T-helper 2 cell treated with Interferon-gamma antibody and Interleukin-4, amounts not matched to agents 100 ng/mL and 5 ng/mL, for 36 hours (primary cell): Measurements from ENCODE around the gene C5orf15. TPM values are rescaled to one million over a fixed set of nuclear protein-coding genes. Genes with fewer than 3 reads are reported as not detected.

Experiments
- intact Hi-C: fragments of 100-400 bp; cut with micrococcal nuclease; formaldehyde crosslinking; loops from one replicate; pipeline ENCODE4 v1.15.1; 2023
- total RNA-seq: library from RNA; stranded (reverse); gene quantifications from 2 replicates; pipeline ENCODE4 v1.2.3, GENCODE V29; 2022

Gene C5orf15
- total RNA-seq, result 24.3 and 29.8 TPM in 2 replicates

GRCh38 chr5:133968204-133968980 lies at the start of gene C5orf15:
Gene C5orf15 (minus strand): TSS chr5:133968625. CDS start chr5:133968584, 41 bp downstream.
- intact Hi-C loops, result loop anchor here (1.0 to 2.0 kb wide), 3 partner anchors 35 to 70 kb away; no protein-coding TSS in a partner anchor

GRCh38 chr5:134008266-134008749 lies 39.9 kb upstream of the C5orf15 start:
- intact Hi-C loops, result loop anchor here (10.0 kb wide), 2 partner anchors 366 to 516 kb away; partner anchors contain the start of genes JADE2 and UBE2B

- intact Hi-C loops, result loop anchor here (10.0 kb wide), 2 partner anchors 367 to 517 kb away; partner anchors contain the start of genes JADE2 and UBE2B
Observed at GRCh38 chr5:134007581-134008265, 39.3 kb upstream of the C5orf15 start.

GRCh38 chr5:134006115-134006514 lies 37.7 kb upstream of the C5orf15 start:
- intact Hi-C loops, result loop anchor here (10.0 kb wide), 2 partner anchors 369 to 519 kb away; partner anchors contain the start of genes JADE2 and UBE2B

- intact Hi-C loops, result loop anchor here (10.0 kb wide), 2 partner anchors 369 to 519 kb away; partner anchors contain the start of genes JADE2 and UBE2B
Observed at GRCh38 chr5:134005417-134006061, 37.1 kb upstream of the C5orf15 start.

GRCh38 chr5:134004626-134005416 lies 36.4 kb upstream of the C5orf15 start, which contains the start of gene VDAC1:
Gene VDAC1 (minus strand): TSS chr5:134004975. CDS start chr5:133993012, 11,963 bp downstream.
- intact Hi-C loops, result loop anchor here (5.0 to 10.0 kb wide), 3 partner anchors 370 to 732 kb away; partner anchors contain the start of genes CAMLG, JADE2 and UBE2B

GRCh38 chr5:134003817-134004625 lies 35.6 kb upstream of the C5orf15 start:
- intact Hi-C loops, result loop anchor here (1.0 to 10.0 kb wide), 4 partner anchors 36 to 733 kb away; partner anchors contain the start of genes C5orf15, CAMLG, JADE2 and UBE2B

GRCh38 chr5:134003064-134003816 lies 34.8 kb upstream of the C5orf15 start:
- intact Hi-C loops, result loop anchor here (1.0 to 10.0 kb wide), 4 partner anchors 35 to 734 kb away; partner anchors contain the start of genes C5orf15, CAMLG, JADE2 and UBE2B

- intact Hi-C loops, result loop anchor here (5.0 to 10.0 kb wide), 3 partner anchors 373 to 735 kb away; partner anchors contain the start of genes CAMLG, JADE2 and UBE2B
Observed at GRCh38 chr5:134001938-134002731, 33.7 kb upstream of the C5orf15 start.

GRCh38 chr5:134000696-134001453 lies 32.5 kb upstream of the C5orf15 start:
- intact Hi-C loops, result loop anchor here (5.0 to 10.0 kb wide), 3 partner anchors 374 to 736 kb away; partner anchors contain the start of genes CAMLG, JADE2 and UBE2B

GRCh38 chr5:134000091-134000511 lies 31.7 kb upstream of the C5orf15 start:
- intact Hi-C loops, result loop anchor here (5.0 to 10.0 kb wide), 3 partner anchors 375 to 737 kb away; partner anchors contain the start of genes CAMLG, JADE2 and UBE2B

- intact Hi-C loops, result no loop called here
Observed at GRCh38 chr5:133998807-133999206, 30.4 kb upstream of the C5orf15 start.

- intact Hi-C loops, result no loop called here
Observed at GRCh38 chr5:133998042-133998441, 29.6 kb upstream of the C5orf15 start.

GRCh38 chr5:133996683-133997252 lies 28.3 kb upstream of the C5orf15 start:
- intact Hi-C loops, result no loop called here

- intact Hi-C loops, result no loop called here
Observed at GRCh38 chr5:133995883-133996563, 27.6 kb upstream of the C5orf15 start.

- intact Hi-C loops, result no loop called here
Observed at GRCh38 chr5:133995341-133995740, 26.9 kb upstream of the C5orf15 start.
